GM12878 (cell line): ENCODE data around the gene TMC8. TPM values are rescaled to one million over a fixed set of nuclear protein-coding genes. Genes with fewer than 3 reads are reported as not detected.

Experiments
- BRCA1 ChIP-seq: IDR thresholded peaks from 2 replicates; pipeline ENCODE4 v1.6.1; 2011; ENCODE audit warnings: low read depth, low read length, improper control_type of control experiment
- CREM ChIP-seq: IDR thresholded peaks from 2 replicates; pipeline ENCODE4 v1.6.1; 2014; ENCODE audit warnings: antibody characterized with exemption, low read depth
- EGR1 ChIP-seq, 2 experiments: IDR thresholded peaks; 1 replicate in 1 of 2; 2 replicates in 1 of 2; pipeline ENCODE4 v1.6.1; 2011 to 2012; ENCODE audit warnings: low read depth in 2 of 2, low read length in 2 of 2, borderline replicate concordance in 1 of 2, mild to moderate bottlenecking in 1 of 2, moderate library complexity in 1 of 2
- ESRRA ChIP-seq: IDR thresholded peaks from 2 replicates; pipeline ENCODE4 v1.6.1; 2012; ENCODE audit warnings: mild to moderate bottlenecking, low read length, improper control_type of control experiment
- ETV6 ChIP-seq, 2 experiments: fragments of 450-650 bp in 1 of 2; IDR thresholded peaks in 1 of 2; conservative IDR thresholded peaks in 1 of 2; 2 replicates each; pipeline ENCODE4 v1.6.1; 2014; ENCODE audit warnings: antibody characterized with exemption in 1 of 2, borderline replicate concordance in 1 of 2, low read depth in 1 of 2, mild to moderate bottlenecking in 1 of 2, moderate library complexity in 1 of 2
- KLF5 ChIP-seq: fragments of 450-650 bp; IDR thresholded peaks from 2 replicates; pipeline ENCODE4 v1.6.1; 2014; ENCODE audit warnings: mild to moderate bottlenecking; ENCODE audit not compliant: partially characterized antibody
- NR2C1 ChIP-seq: fragments of 450-650 bp; IDR thresholded peaks from 2 replicates; pipeline ENCODE4 v1.6.1; 2017; ENCODE audit warnings: antibody characterized with exemption, mild to moderate bottlenecking, moderate library complexity
- POU2F2 ChIP-seq: IDR thresholded peaks from 3 replicates; pipeline ENCODE4 v1.6.1; 2011; ENCODE audit warnings: low read depth, mild to moderate bottlenecking, low read length, borderline replicate concordance
- RB1 ChIP-seq: fragments of 450-650 bp; formaldehyde crosslinking; IDR thresholded peaks from 2 replicates; pipeline ENCODE4 v1.6.1; 2017; ENCODE audit warnings: mild to moderate bottlenecking, borderline replicate concordance
- RELA ChIP-seq: fragments of 450-650 bp; IDR thresholded peaks from 2 replicates; pipeline ENCODE4 v1.8.0; 2014; ENCODE audit warnings: borderline replicate concordance; ENCODE audit not compliant: partially characterized antibody
- RUNX3 ChIP-seq: IDR thresholded peaks from 2 replicates; pipeline ENCODE4 v1.6.1; 2012; ENCODE audit warnings: low read length, inconsistent platforms
- SMARCA5 ChIP-seq: fragments of 450-650 bp; IDR thresholded peaks from 2 replicates; pipeline ENCODE4 v1.6.1; 2017; ENCODE audit warnings: mild to moderate bottlenecking
- SPI1 ChIP-seq: IDR thresholded peaks from 2 replicates; pipeline ENCODE4 v1.6.1; 2011; ENCODE audit warnings: low read depth, mild to moderate bottlenecking, low read length, moderate library complexity, borderline replicate concordance; ENCODE audit not compliant: insufficient read depth
- STAT1 ChIP-seq: fragments of 450-650 bp; conservative IDR thresholded peaks from 2 replicates; pipeline ENCODE4 v1.6.1; 2014; ENCODE audit warnings: antibody characterized with exemption, mild to moderate bottlenecking
- ZNF274 ChIP-seq: IDR thresholded peaks from one replicate; pipeline ENCODE4 v1.8.0; 2011; ENCODE audit not compliant: insufficient read length, insufficient read depth
- polyA plus RNA-seq, 11 experiments: library from polyadenylated mRNA; depleted of rRNA in 4 of 11; unstranded in 6 of 11; stranded (reverse) in 5 of 11; fragments of >200 nt; fragmentation: Nextera tagmentation in 4 of 11; fragmentation: Illumina TruSeq in 1 of 11; extraction: Ambion mirVana in 4 of 11; extraction: Trizol in 1 of 11; gene quantifications; 1 replicate in 1 of 11; 2 replicates in 10 of 11; pipeline versions ENCODE4 v1.2.1 to v1.2.3, GENCODE V29; 2011 to 2016; ENCODE audit warnings: inconsistent platforms in 2 of 11, missing spikeins in 2 of 11, low read depth in 1 of 11
- total RNA-seq, 4 experiments: library from RNA; depleted of rRNA in 3 of 4; stranded (reverse); fragments of >200 nt in 3 of 4; fragmentation: Illumina TruSeq in 1 of 4; extraction: Trizol in 1 of 4; gene quantifications; 2 replicates each; pipeline versions ENCODE4 v1.2.1 to v1.2.3, GENCODE V29; 2013 to 2021
- TF ChIP-seq, protein P1 (sequence below): fragments of 450-650 bp; IDR thresholded peaks from 2 replicates; pipeline ENCODE4 v1.6.1; 2017; ENCODE audit warnings: antibody characterized with exemption, mild to moderate bottlenecking, moderate library complexity
- TF ChIP-seq, protein P2 (sequence below): IDR thresholded peaks from 2 replicates; pipeline ENCODE4 v1.6.1; 2011; ENCODE audit warnings: borderline replicate concordance, low read depth, mild to moderate bottlenecking, moderate library complexity, low read length; ENCODE audit not compliant: insufficient read depth, poor library complexity, severe bottlenecking

Gene TMC8
- total and polyA plus RNA-seq, 10 of the 15 experiments (the other 5 are each of a cell fraction or from before 2014, with no cell fraction given), result 2.7 to 128 (median 40.0) TPM

DNA sequence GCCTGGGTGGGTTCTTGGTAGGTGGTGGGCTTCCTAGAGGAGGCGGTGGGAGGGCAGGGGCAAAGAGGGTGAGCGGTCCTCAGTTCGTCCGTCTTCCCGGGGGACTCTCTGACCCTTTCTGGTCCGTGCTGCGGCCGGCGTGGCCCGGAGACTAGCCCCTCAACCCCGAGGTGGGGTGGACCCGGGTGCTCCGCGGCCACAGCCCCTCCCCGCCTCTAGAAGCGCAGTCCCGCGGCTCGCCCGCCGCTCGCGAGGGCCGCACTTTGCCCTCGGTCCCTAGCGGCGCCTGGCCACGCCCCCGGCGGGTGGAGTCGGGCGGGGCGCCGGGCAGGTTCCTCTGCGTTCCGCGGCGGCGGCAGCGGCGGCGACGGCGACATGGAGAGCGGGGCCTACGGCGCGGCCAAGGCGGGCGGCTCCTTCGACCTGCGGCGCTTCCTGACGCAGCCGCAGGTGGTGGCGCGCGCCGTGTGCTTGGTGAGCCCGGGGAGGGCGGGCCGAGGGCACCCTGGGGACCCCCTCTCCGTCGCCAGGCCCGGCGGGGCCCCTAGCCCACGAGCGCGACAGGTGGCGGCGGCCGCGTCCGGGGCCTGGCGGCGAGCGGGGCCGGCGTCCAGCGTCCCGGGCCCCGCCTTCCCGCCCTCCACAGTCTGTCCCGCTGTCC is 37.8 kb downstream of the TMC8 start, which contains the start of gene SYNGR2 (continued):
- TF ChIP-seq SPI1, result peak; percentile 17; the same call in 1 of the 2 replicates
- peak in 1 of 2 experiments; percentile 53; a peak in 1 of 3 replicates for TF ChIP-seq EGR1 (IDR thresholded peaks at IDR 0.05; ENCODE audit: borderline replicate concordance in 1 of 2, low read depth in 2 of 2, low read length in 2 of 2)
- peak; percentile 81 for TF ChIP-seq SMARCA5
- no peak for TF ChIP-seq ZNF274
- TF ChIP-seq CREM, result no peak
- TF ChIP-seq KLF5, result peak; percentile 88
- TF ChIP-seq NR2C1, result peak; percentile 39; the same call in 1 of the 2 replicates
- TF ChIP-seq POU2F2, result 0 out of 3 replicates have a peak, but pooled peaks have one; percentile 38
- TF ChIP-seq, protein P1, sequence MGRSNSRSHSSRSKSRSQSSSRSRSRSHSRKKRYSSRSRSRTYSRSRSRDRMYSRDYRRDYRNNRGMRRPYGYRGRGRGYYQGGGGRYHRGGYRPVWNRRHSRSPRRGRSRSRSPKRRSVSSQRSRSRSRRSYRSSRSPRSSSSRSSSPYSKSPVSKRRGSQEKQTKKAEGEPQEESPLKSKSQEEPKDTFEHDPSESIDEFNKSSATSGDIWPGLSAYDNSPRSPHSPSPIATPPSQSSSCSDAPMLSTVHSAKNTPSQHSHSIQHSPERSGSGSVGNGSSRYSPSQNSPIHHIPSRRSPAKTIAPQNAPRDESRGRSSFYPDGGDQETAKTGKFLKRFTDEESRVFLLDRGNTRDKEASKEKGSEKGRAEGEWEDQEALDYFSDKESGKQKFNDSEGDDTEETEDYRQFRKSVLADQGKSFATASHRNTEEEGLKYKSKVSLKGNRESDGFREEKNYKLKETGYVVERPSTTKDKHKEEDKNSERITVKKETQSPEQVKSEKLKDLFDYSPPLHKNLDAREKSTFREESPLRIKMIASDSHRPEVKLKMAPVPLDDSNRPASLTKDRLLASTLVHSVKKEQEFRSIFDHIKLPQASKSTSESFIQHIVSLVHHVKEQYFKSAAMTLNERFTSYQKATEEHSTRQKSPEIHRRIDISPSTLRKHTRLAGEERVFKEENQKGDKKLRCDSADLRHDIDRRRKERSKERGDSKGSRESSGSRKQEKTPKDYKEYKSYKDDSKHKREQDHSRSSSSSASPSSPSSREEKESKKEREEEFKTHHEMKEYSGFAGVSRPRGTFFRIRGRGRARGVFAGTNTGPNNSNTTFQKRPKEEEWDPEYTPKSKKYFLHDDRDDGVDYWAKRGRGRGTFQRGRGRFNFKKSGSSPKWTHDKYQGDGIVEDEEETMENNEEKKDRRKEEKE, result 0 out of 2 replicates have a peak, but pooled peaks have one; percentile 39
- peak; percentile 59 for TF ChIP-seq RELA
- TF ChIP-seq, protein P2, sequence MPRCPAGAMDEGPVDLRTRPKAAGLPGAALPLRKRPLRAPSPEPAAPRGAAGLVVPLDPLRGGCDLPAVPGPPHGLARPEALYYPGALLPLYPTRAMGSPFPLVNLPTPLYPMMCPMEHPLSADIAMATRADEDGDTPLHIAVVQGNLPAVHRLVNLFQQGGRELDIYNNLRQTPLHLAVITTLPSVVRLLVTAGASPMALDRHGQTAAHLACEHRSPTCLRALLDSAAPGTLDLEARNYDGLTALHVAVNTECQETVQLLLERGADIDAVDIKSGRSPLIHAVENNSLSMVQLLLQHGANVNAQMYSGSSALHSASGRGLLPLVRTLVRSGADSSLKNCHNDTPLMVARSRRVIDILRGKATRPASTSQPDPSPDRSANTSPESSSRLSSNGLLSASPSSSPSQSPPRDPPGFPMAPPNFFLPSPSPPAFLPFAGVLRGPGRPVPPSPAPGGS, result peak; percentile 24
- TF ChIP-seq RUNX3, result peak; percentile 47
- peak; percentile 58; the same call in 1 of the 2 replicates for TF ChIP-seq BRCA1
- TF ChIP-seq ESRRA, result no peak
- TF ChIP-seq ETV6 (conservative IDR thresholded peaks at IDR 0.05 in 1 of 2, IDR thresholded peaks at IDR 0.05 in 1 of 2; ENCODE audit: borderline replicate concordance in 1 of 2, low read depth in 1 of 2), result no peak
- peak; percentile 60; the same call in 1 of the 2 replicates for TF ChIP-seq RB1
- TF ChIP-seq STAT1, result peak; percentile 62; the same call in 1 of the 2 replicates
